SU-DHL-6 (cell line): ENCODE data around the gene ZNF776.

Source experiments
- CTCF ChIP-seq: fragments of 200-600 bp; sonication (generic); IDR thresholded peaks from one replicate; pipeline ENCODE4 v1.5.1; 2017; ENCODE audit warnings: antibody characterized with exemption, mild to moderate bottlenecking, low read length, moderate library complexity; ENCODE audit not compliant: insufficient read depth, poor library complexity, severe bottlenecking
- EZH2phosphoT487 ChIP-seq: fragments of 200-600 bp; sonication (generic), shearing (Covaris generic); conservative IDR thresholded peaks from 2 replicates; pipeline ENCODE4 v1.6.1; 2018; ENCODE audit warnings: mild to moderate bottlenecking, antibody characterized with exemption, low read length, moderate library complexity, mixed read lengths

DNA sequence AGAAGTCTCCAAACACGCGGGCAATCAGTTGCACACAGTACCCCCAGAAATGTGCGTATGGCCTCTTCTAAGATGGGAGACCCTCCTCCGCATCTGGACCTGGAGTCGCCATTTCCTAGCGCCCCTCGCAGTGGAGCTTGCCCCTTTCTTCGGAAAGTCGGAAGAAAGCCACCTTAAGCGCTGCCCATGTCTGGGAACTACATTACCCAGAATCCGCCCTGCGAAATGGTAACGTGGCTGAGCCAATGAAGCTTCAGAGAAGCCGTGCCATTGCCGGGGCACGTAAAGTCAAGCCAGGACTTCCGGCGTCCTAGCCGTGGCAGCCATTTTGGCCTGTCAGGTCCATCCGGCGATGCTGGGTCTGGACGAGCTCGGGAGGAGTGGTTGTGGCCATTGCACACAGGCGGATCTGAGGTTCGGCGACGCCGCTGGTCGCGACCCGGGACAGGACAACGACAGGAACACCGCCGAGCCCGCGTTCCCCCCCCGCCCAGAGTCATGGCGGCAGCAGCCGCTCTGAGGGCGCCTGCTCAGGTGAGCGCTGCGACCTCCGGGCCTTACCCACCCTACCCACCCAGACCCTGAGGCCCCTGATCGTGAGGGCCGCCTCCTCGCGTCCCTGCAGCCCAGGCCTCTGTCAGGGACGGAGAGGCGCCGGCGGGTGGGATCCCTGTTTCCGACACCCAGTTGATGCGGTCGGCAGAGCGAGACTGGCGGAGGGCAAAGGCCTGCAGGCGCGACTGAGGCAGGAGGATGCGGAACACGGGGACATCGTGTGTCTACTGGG is 22.9 kb downstream of the ZNF776 start, which contains the start of gene ZNF586:
- no peak for TF ChIP-seq CTCF
- no peak for TF ChIP-seq EZH2phosphoT487
